ENCODE data around the gene HOXC5.

Gene HOXC5

DNA sequence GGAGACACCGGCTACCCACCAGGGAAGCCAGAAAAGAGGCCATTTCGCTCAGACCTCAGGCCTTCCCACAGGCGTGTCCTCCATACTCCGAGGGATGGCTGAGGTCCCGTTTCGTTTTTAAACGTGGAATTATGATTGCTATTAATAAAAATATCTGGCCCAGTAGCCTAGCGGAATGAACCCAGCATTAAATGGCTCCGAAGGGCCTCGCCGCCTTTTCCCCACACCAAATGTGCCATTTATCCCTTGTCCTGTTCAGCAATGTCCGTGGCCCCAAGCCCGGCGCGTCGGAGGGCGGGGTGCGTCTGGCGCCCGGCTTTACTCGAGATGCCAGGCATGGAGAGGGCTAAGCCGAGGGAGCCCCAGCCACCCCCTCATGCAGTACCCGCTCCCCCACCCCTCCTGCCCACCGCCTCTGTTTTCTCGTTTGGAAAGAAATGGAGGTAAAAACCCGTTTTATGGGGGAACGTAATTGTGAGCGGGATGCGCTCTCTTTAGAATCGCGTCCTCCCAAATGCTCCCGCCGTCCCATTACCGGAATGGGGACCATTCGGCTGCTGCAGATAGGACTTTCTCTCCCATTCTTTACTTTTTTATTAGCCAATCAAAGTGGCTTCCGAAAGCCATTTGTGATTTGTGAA, 18.4 kb upstream of the HOXC5 start:
- Histone ChIP-seq H3K4me1 (ENCODE audit: control insufficient read depth, insufficient read depth, low read length) (peaks cover 28% of the 10 kb centered on the region), H3K4me3 (ENCODE audit: low read length) (no peak overlapping the region), H3K27me3 (ENCODE audit: control insufficient read depth, insufficient read depth, low read length) (peaks cover 97% of the 10 kb centered on the region), H3K36me3 (ENCODE audit: control insufficient read depth, insufficient read depth, low read length) (no peaks in the 10 kb centered on the region), H3K9ac (ENCODE audit: low read length) (no peak overlapping the region), H3K9me3 (ENCODE audit: control insufficient read depth, low read length) (peaks cover 5% of the 10 kb centered on the region)

GRCh38 chr12:54015018-54015931, 17.6 kb upstream of the HOXC5 start:
- Histone ChIP-seq H3K36me3 (ENCODE audit: control insufficient read depth, insufficient read depth, low read length) (no peaks in the 10 kb centered on the region), H3K4me3 (ENCODE audit: low read length) (no peak overlapping the region), H3K4me1 (ENCODE audit: control insufficient read depth, insufficient read depth, low read length) (peaks cover 31% of the 10 kb centered on the region), H3K9me3 (ENCODE audit: control insufficient read depth, low read length) (peaks cover 5% of the 10 kb centered on the region), H3K9ac (ENCODE audit: low read length) (no peak overlapping the region), H3K27me3 (ENCODE audit: control insufficient read depth, insufficient read depth, low read length) (peaks cover 97% of the 10 kb centered on the region)

GRCh38 chr12:54016051-54016450, 16.8 kb upstream of the HOXC5 start:
- H3K9me3 ChIP-seq (ENCODE audit: control insufficient read depth, low read length), result no peaks in the 10 kb centered on the region
- H3K4me3 ChIP-seq (ENCODE audit: low read length), result no peak overlapping the region
- no peaks in the 10 kb centered on the region for H3K36me3 ChIP-seq (ENCODE audit: control insufficient read depth, insufficient read depth, low read length)
- peaks cover 31% of the 10 kb centered on the region for H3K4me1 ChIP-seq (ENCODE audit: control insufficient read depth, insufficient read depth, low read length)
- H3K27me3 ChIP-seq (ENCODE audit: control insufficient read depth, insufficient read depth, low read length), result peaks cover 97% of the 10 kb centered on the region
- H3K9ac ChIP-seq (ENCODE audit: low read length), result no peak overlapping the region

DNA sequence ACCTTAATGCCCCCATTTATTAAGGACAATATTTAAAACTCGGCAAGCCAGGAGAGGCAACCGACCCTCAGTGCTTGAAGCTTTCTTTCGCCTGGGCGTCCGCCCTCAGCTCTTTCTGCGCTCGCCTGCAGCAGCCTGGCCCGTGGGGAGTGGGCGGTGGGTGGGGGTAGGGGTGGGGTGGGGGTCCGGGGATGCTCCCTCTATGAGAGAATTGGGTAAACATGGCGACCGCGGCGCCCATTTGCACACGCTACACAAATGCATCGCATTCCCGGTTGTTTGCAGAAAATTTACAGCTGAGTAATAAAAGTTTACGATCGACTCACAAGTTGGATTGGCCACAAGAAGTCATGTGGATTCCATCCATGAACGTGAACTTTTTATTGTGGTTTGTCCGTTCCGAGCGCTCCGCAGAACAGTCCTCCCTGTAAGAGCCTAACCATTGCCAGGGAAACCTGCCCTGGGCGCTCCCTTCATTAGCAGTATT, 16.3 kb upstream of the HOXC5 start:
- no peak overlapping the region for H3K4me3 ChIP-seq (ENCODE audit: low read length)
- H3K4me1 ChIP-seq (ENCODE audit: control insufficient read depth, insufficient read depth, low read length), result peaks cover 31% of the 10 kb centered on the region

DNA sequence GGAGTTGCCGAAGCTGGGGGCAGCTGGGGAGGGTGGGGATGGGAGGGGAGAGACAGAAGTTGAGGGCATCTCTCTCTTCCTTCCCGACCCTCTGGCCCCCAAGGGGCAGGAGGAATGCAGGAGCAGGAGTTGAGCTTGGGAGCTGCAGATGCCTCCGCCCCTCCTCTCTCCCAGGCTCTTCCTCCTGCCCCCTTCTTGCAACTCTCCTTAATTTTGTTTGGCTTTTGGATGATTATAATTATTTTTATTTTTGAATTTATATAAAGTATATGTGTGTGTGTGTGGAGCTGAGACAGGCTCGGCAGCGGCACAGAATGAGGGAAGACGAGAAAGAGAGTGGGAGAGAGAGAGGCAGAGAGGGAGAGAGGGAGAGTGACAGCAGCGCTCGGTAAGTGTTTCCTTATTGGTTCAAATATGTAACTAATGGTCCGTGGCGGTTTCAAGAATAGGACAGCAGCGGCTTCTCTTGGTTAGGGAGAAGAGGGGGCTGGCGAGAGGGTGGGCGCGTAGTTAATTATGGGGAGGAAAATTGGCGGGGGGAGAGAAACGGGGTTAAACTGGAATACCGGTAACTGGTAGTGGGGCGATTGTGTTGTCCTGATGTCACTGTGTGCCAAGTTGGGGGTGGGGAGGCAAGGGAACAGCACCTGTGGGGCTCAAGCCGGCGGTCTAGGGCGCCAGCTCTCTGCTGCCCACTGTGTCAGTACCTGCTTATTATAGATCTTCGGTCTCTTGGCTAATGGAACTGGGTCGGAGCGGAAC, 15.6 kb upstream of the HOXC5 start:
- Histone ChIP-seq H3K4me3 (ENCODE audit: low read length) (no peak overlapping the region), H3K9me3 (ENCODE audit: control insufficient read depth, low read length) (no peaks in the 10 kb centered on the region), H3K9ac (ENCODE audit: low read length) (peak overlapping the region; percentile 22), H3K4me1 (ENCODE audit: control insufficient read depth, insufficient read depth, low read length) (peaks cover 31% of the 10 kb centered on the region), H3K27me3 (ENCODE audit: control insufficient read depth, insufficient read depth, low read length) (peaks cover 98% of the 10 kb centered on the region), H3K36me3 (ENCODE audit: control insufficient read depth, insufficient read depth, low read length) (no peaks in the 10 kb centered on the region)

More for the DNA sequence above, 16.3 kb upstream of the HOXC5 start:
- no peaks in the 10 kb centered on the region for H3K36me3 ChIP-seq (ENCODE audit: control insufficient read depth, insufficient read depth, low read length)
- H3K9me3 ChIP-seq (ENCODE audit: control insufficient read depth, low read length), result no peaks in the 10 kb centered on the region
- peaks cover 97% of the 10 kb centered on the region for H3K27me3 ChIP-seq (ENCODE audit: control insufficient read depth, insufficient read depth, low read length)
- no peak overlapping the region for H3K9ac ChIP-seq (ENCODE audit: low read length)

GRCh38 chr12:54017878-54018467, 14.9 kb upstream of the HOXC5 start:
- Histone ChIP-seq H3K4me3 (ENCODE audit: low read length) (no peak overlapping the region), H3K4me1 (ENCODE audit: control insufficient read depth, insufficient read depth, low read length) (peaks cover 31% of the 10 kb centered on the region), H3K9me3 (ENCODE audit: control insufficient read depth, low read length) (no peaks in the 10 kb centered on the region), H3K36me3 (ENCODE audit: control insufficient read depth, insufficient read depth, low read length) (no peaks in the 10 kb centered on the region), H3K9ac (ENCODE audit: low read length) (peak overlapping the region; percentile 22), H3K27me3 (ENCODE audit: control insufficient read depth, insufficient read depth, low read length) (peaks cover 98% of the 10 kb centered on the region)

GRCh38 chr12:54018468-54018984, 14.3 kb upstream of the HOXC5 start:
- H3K9ac ChIP-seq (ENCODE audit: low read length), result no peak overlapping the region
- no peaks in the 10 kb centered on the region for H3K36me3 ChIP-seq (ENCODE audit: control insufficient read depth, insufficient read depth, low read length)
- peaks cover 98% of the 10 kb centered on the region for H3K27me3 ChIP-seq (ENCODE audit: control insufficient read depth, insufficient read depth, low read length)
- H3K4me1 ChIP-seq (ENCODE audit: control insufficient read depth, insufficient read depth, low read length), result peaks cover 31% of the 10 kb centered on the region
- H3K4me3 ChIP-seq (ENCODE audit: low read length), result no peak overlapping the region
- no peaks in the 10 kb centered on the region for H3K9me3 ChIP-seq (ENCODE audit: control insufficient read depth, low read length)

- Histone ChIP-seq H3K9me3 (ENCODE audit: control insufficient read depth, low read length) (no peaks in the 10 kb centered on the region), H3K4me1 (ENCODE audit: control insufficient read depth, insufficient read depth, low read length) (peaks cover 31% of the 10 kb centered on the region), H3K27me3 (ENCODE audit: control insufficient read depth, insufficient read depth, low read length) (peaks cover 98% of the 10 kb centered on the region), H3K36me3 (ENCODE audit: control insufficient read depth, insufficient read depth, low read length) (no peaks in the 10 kb centered on the region), H3K4me3 (ENCODE audit: low read length) (no peak overlapping the region), H3K9ac (ENCODE audit: low read length) (no peak overlapping the region)
Observed at GRCh38 chr12:54019091-54019811, 13.6 kb upstream of the HOXC5 start.

GRCh38 chr12:54019924-54020590, 12.8 kb upstream of the HOXC5 start:
- peaks cover 28% of the 10 kb centered on the region for H3K4me1 ChIP-seq (ENCODE audit: control insufficient read depth, insufficient read depth, low read length)
- H3K4me3 ChIP-seq (ENCODE audit: low read length), result no peak overlapping the region
- peaks cover 98% of the 10 kb centered on the region for H3K27me3 ChIP-seq (ENCODE audit: control insufficient read depth, insufficient read depth, low read length)
- H3K9ac ChIP-seq (ENCODE audit: low read length), result no peak overlapping the region
- H3K36me3 ChIP-seq (ENCODE audit: control insufficient read depth, insufficient read depth, low read length), result no peaks in the 10 kb centered on the region
- no peaks in the 10 kb centered on the region for H3K9me3 ChIP-seq (ENCODE audit: control insufficient read depth, low read length)

GRCh38 chr12:54020591-54021405, 12.1 kb upstream of the HOXC5 start:
- H3K27me3 ChIP-seq (ENCODE audit: control insufficient read depth, insufficient read depth, low read length), result peaks cover 98% of the 10 kb centered on the region
- no peak overlapping the region for H3K9ac ChIP-seq (ENCODE audit: low read length)
- H3K9me3 ChIP-seq (ENCODE audit: control insufficient read depth, low read length), result no peaks in the 10 kb centered on the region
- H3K4me3 ChIP-seq (ENCODE audit: low read length), result no peak overlapping the region
- H3K4me1 ChIP-seq (ENCODE audit: control insufficient read depth, insufficient read depth, low read length), result peaks cover 22% of the 10 kb centered on the region
- no peaks in the 10 kb centered on the region for H3K36me3 ChIP-seq (ENCODE audit: control insufficient read depth, insufficient read depth, low read length)

All from mucosa of stomach (tissue), 1 donor.